H1 (cell line): ENCODE measurements around the gene AFF2. TPM values are rescaled to one million over a fixed set of nuclear protein-coding genes. Genes with fewer than 3 reads are reported as not detected.

ENCODE experiments used
- CTCF ChIA-PET: fragments of 300-600 bp; sonication (Branson Sonifier 250); formaldehyde crosslinking; loops from one replicate; lab custom pipeline; 2021; ENCODE audit not compliant: partially characterized antibody; lab: Charles Lee
- POLR2A ChIA-PET: fragments of 300-600 bp; sonication (Branson Sonifier 250); formaldehyde crosslinking; loops from one replicate; lab custom pipeline; 2021; ENCODE audit warnings: inconsistent platforms; ENCODE audit not compliant: partially characterized antibody; lab: Charles Lee
- DNase-seq, 2 experiments: peaks; one replicate each; pipeline versions ENCODE4 v3.0.0 to v3.0.0-alpha.2; 2010 to 2022; ENCODE audit warnings: low spot score in 2 of 2, low read depth in 1 of 2, mixed read lengths in 1 of 2
- FAIRE-seq: peaks from 2 replicates; lab custom pipeline; 2011; peaks lifted over from hg19 to GRCh38; lab: Jason Lieb, UNC
- H2AFZ ChIP-seq: 2 replicates; pipeline ENCODE4 v1.8.1; 2012; ENCODE audit warnings: low read length, inconsistent platforms
- H2AK5ac ChIP-seq: 2 replicates; pipeline ENCODE4 v1.6.1; 2013; ENCODE audit warnings: low read depth, low read length
- H2BK120ac ChIP-seq: replicated peaks from 2 replicates; pipeline ENCODE3; 2013; ENCODE audit warnings: low read depth, low read length, inconsistent platforms
- H2BK12ac ChIP-seq: 2 replicates; pipeline ENCODE4 v1.6.1; 2013; ENCODE audit warnings: low read depth, low read length
- H2BK15ac ChIP-seq: 2 replicates; pipeline ENCODE4 v1.6.1; 2013; ENCODE audit warnings: low read length
- H2BK20ac ChIP-seq: 2 replicates; pipeline ENCODE4 v1.6.1; 2013; ENCODE audit warnings: low read length
- H2BK5ac ChIP-seq: 2 replicates; pipeline ENCODE4 v1.6.1; 2013; ENCODE audit warnings: low read depth, low read length
- H3K14ac ChIP-seq: 2 replicates; pipeline ENCODE4 v1.6.1; 2013; ENCODE audit warnings: inconsistent platforms; ENCODE audit not compliant: insufficient read length
- H3K18ac ChIP-seq: 2 replicates; pipeline ENCODE4 v1.6.1; 2013; ENCODE audit warnings: low read length; ENCODE audit errors: extremely low read depth
- H3K23ac ChIP-seq: 2 replicates; pipeline ENCODE4 v1.6.1; 2013; ENCODE audit warnings: inconsistent platforms; ENCODE audit not compliant: insufficient read length
- H3K23me2 ChIP-seq: 2 replicates; pipeline ENCODE4 v1.6.1; 2013; ENCODE audit warnings: low read depth, low read length
- H3K27ac ChIP-seq: 2 replicates; pipeline ENCODE4 v1.6.1; 2011; ENCODE audit warnings: low read depth, low read length, inconsistent platforms
- H3K27me3 ChIP-seq, 4 experiments: replicated peaks in 1 of 4; 1 replicate in 1 of 4; 2 replicates in 3 of 4; pipeline versions ENCODE4 v1.6.1 to v1.8.1; 2011 to 2013; ENCODE audit warnings: low read length in 3 of 4, mild to moderate bottlenecking in 3 of 4, inconsistent platforms in 2 of 4, mixed read lengths in 2 of 4, moderate library complexity in 1 of 4; ENCODE audit not compliant: control insufficient read depth in 3 of 4, insufficient read depth in 3 of 4; ENCODE audit errors: extremely low read depth in 1 of 4
- H3K36me3 ChIP-seq, 4 experiments: 2 replicates each; pipeline versions ENCODE4 v1.6.1 to v1.8.1; 2011 to 2013; ENCODE audit warnings: mild to moderate bottlenecking in 4 of 4, low read length in 3 of 4, moderate library complexity in 2 of 4, control low read depth in 1 of 4, inconsistent platforms in 1 of 4; ENCODE audit not compliant: insufficient read depth in 4 of 4, control insufficient read depth in 2 of 4
- H3K4ac ChIP-seq: replicated peaks from 2 replicates; pipeline ENCODE3; 2013; ENCODE audit warnings: low read length, low read depth, mixed read lengths, inconsistent platforms; ENCODE audit not compliant: insufficient read length
- H3K4me1 ChIP-seq, 4 experiments: replicated peaks in 1 of 4; 1 replicate in 1 of 4; 2 replicates in 3 of 4; pipeline versions ENCODE4 v1.6.1 to v1.8.1; 2011 to 2013; ENCODE audit warnings: low read length in 3 of 4, inconsistent platforms in 2 of 4, mixed read lengths in 1 of 4; ENCODE audit not compliant: insufficient read depth in 4 of 4, control insufficient read depth in 3 of 4
- H3K4me2 ChIP-seq, 2 experiments: 2 replicates each; pipeline versions ENCODE4 v1.6.1 to v1.8.1; 2011 to 2013; ENCODE audit warnings: low read depth in 2 of 2, low read length in 2 of 2, control low read depth in 1 of 2, inconsistent platforms in 1 of 2, mild to moderate bottlenecking in 1 of 2; ENCODE audit not compliant: insufficient read depth in 1 of 2
- H3K4me3 ChIP-seq, 4 experiments: fragments of 200-600, 300-600 bp in 1 of 4; sonication (generic), shearing (Covaris generic), sonication (Bioruptor Twin) in 1 of 4; 2 replicates each; pipeline versions ENCODE4 v1.5.1 to v1.8.1; 2011 to 2016; ENCODE audit warnings: low read length in 4 of 4, low read depth in 3 of 4, control low read depth in 2 of 4, inconsistent platforms in 2 of 4, mild to moderate bottlenecking in 2 of 4, mixed read lengths in 1 of 4, moderate library complexity in 1 of 4; ENCODE audit not compliant: insufficient read depth in 2 of 4; ENCODE audit errors: extremely low read depth in 1 of 4
- H3K56ac ChIP-seq: replicated peaks from 2 replicates; pipeline ENCODE3; 2013; ENCODE audit warnings: low read depth, mild to moderate bottlenecking, mixed read lengths, low read length, inconsistent platforms; ENCODE audit not compliant: insufficient read length
- H3K79me1 ChIP-seq: 2 replicates; pipeline ENCODE4 v1.6.1; 2013; ENCODE audit warnings: low read depth, low read length, control low read depth
- H3K79me2 ChIP-seq, 2 experiments: 2 replicates each; pipeline versions ENCODE4 v1.6.1 to v1.8.1; 2012 to 2013; ENCODE audit warnings: low read length in 2 of 2, mild to moderate bottlenecking in 2 of 2, inconsistent platforms in 1 of 2; ENCODE audit not compliant: insufficient read depth in 2 of 2, control insufficient read depth in 1 of 2
- H3K9ac ChIP-seq, 4 experiments: replicated peaks in 1 of 4; 1 replicate in 1 of 4; 2 replicates in 3 of 4; pipeline versions ENCODE4 v1.6.1 to v1.8.1; 2011 to 2013; ENCODE audit warnings: low read depth in 3 of 4, low read length in 3 of 4, control low read depth in 2 of 4, mild to moderate bottlenecking in 2 of 4, moderate library complexity in 2 of 4, inconsistent platforms in 1 of 4; ENCODE audit errors: extremely low read depth in 1 of 4
- H3K9me3 ChIP-seq, 2 experiments: 2 replicates each; pipeline versions ENCODE4 v1.6.1 to v1.8.1; 2012 to 2013; ENCODE audit warnings: mild to moderate bottlenecking in 2 of 2, moderate library complexity in 2 of 2, control low read depth in 1 of 2, inconsistent platforms in 1 of 2, low read depth in 1 of 2, low read length in 1 of 2, mixed read lengths in 1 of 2; ENCODE audit not compliant: insufficient read depth in 2 of 2
- H4K20me1 ChIP-seq, 2 experiments: replicated peaks in 1 of 2; 2 replicates each; pipeline versions ENCODE3 to v1.8.1; 2011 to 2013; ENCODE audit warnings: inconsistent platforms in 2 of 2, low read length in 2 of 2, mild to moderate bottlenecking in 1 of 2; ENCODE audit not compliant: insufficient read depth in 2 of 2, control insufficient read depth in 1 of 2
- H4K5ac ChIP-seq: 2 replicates; pipeline ENCODE4 v1.6.1; 2013; ENCODE audit warnings: low read length, low read depth, mixed read lengths, inconsistent platforms; ENCODE audit not compliant: insufficient read length
- H4K8ac ChIP-seq: 2 replicates; pipeline ENCODE4 v1.8.0; 2013; ENCODE audit warnings: mild to moderate bottlenecking, moderate library complexity, low read length, inconsistent platforms; ENCODE audit not compliant: insufficient read depth; ENCODE audit errors: extremely low read depth
- H4K91ac ChIP-seq: replicated peaks from 2 replicates; pipeline ENCODE3; 2013; ENCODE audit warnings: low read length, mixed read lengths, inconsistent platforms; ENCODE audit not compliant: insufficient read length
- KDM1A ChIP-seq: fragments of 200-600, 300-600 bp; sonication (generic); IDR thresholded peaks from 2 replicates; pipeline ENCODE4 v1.7.1; 2016; ENCODE audit warnings: mild to moderate bottlenecking, low read length, borderline replicate concordance
- RNF2 ChIP-seq: fragments of 200-900, 300-1000 bp; sonication (generic); IDR thresholded peaks from 2 replicates; pipeline ENCODE4 v1.7.1; 2016; ENCODE audit warnings: borderline replicate concordance, low read depth, mild to moderate bottlenecking, antibody characterized with exemption, low read length; ENCODE audit not compliant: poor library complexity, severe bottlenecking; ENCODE audit errors: missing control alignments
- USF2 ChIP-seq: IDR thresholded peaks from 2 replicates; pipeline ENCODE4 v1.6.1; 2011; ENCODE audit warnings: low read length, improper control_type of control experiment
- WGBS, 2 experiments: shearing (Covaris generic) in 1 of 2; methylation state at CpG; one replicate each; pipeline versions ENCODE4 v1.1.6 to v1.1.7; 2013 to 2015; ENCODE audit warnings: low lambda C conversion rate in 2 of 2, mixed read lengths in 2 of 2, inconsistent platforms in 1 of 2, low coverage in 1 of 2, missing lambda C conversion rate in 1 of 2; ENCODE audit not compliant: insufficient replicate concordance in 2 of 2, insufficient coverage in 1 of 2, insufficient read length in 1 of 2; ENCODE audit errors: extremely low coverage in 1 of 2, missing lambda C conversion rate in 1 of 2; 5-methylcytosine and 5-hydroxymethylcytosine counted together
- polyA plus RNA-seq, 7 experiments: library from polyadenylated mRNA; depleted of rRNA in 3 of 7; stranded (reverse) in 5 of 7; unstranded in 2 of 7; fragments of >200 nt in 5 of 7; fragments of 200-250 nt in 2 of 7; gene quantifications; 1 replicate in 5 of 7; 2 replicates in 1 of 7; 4 replicates in 1 of 7; pipeline versions ENCODE4 v1.2.1 to v1.2.3, GENCODE V29; 2011 to 2013; ENCODE audit warnings: missing spikeins in 2 of 7, mixed read lengths in 2 of 7
- total RNA-seq: library from RNA; stranded (reverse); fragmentation: NEBNext Ultra II Directional; extraction: Animal tissue kit (Norgen Biotek cat#: 25700); gene quantifications from 2 replicates; pipeline ENCODE4 v1.2.1, GENCODE V29; 2021

The AFF2 gene
- total and polyA plus RNA-seq, 2 of the 8 experiments (the other 6 are each of a cell fraction or from before 2014, with no cell fraction given), result 2.0 to 7.3 TPM

GRCh38 chrX:148495176-148495575 is 5.2 kb upstream of the AFF2 start:
- Histone ChIP-seq H3K18ac (no peak overlapping the region), H2AK5ac (no peak overlapping the region), H2BK5ac (no peak overlapping the region), H2BK120ac (no peak overlapping the region), H2AFZ (no peak overlapping the region), H3K4me2 (no peak overlapping the region), H3K4me1 (peaks cover 0 to 3% (median 0%) of the 10 kb centered on the region in 4 experiments; a peak in 1 of 7 replicates), H2BK20ac (no peak overlapping the region), H3K23ac (no peak overlapping the region), H3K9me3 (no peaks in the 10 kb centered on the region), H3K4ac (no peak overlapping the region), H2BK12ac (no peak overlapping the region), H4K91ac (no peak overlapping the region), H4K5ac (no peak overlapping the region), H3K14ac (no peak overlapping the region), H3K79me1 (no peaks in the 10 kb centered on the region), H3K4me3 (no peak overlapping the region), H3K79me2 (no peaks in the 10 kb centered on the region), H3K36me3 (no peaks in the 10 kb centered on the region), H4K8ac (no peak overlapping the region), H3K23me2 (no peaks in the 10 kb centered on the region), H3K27me3 (peaks cover 0 to 13% (median 7%) of the 10 kb centered on the region in 4 experiments; a peak in 5 of 7 replicates), H4K20me1 (no peaks in the 10 kb centered on the region), H2BK15ac (no peak overlapping the region), H3K9ac (no peak overlapping the region), H3K27ac (no peak overlapping the region), H3K56ac (no peak overlapping the region)
- DNase-seq, result no peak
- FAIRE-seq, result no peak
- TF ChIP-seq KDM1A, result no peak
- no peak for TF ChIP-seq RNF2
- no peak for TF ChIP-seq USF2
- ChIA-PET POLR2A (no interaction called here), CTCF (no interaction called here)
- 86% methylated on average over 3 of the region's 3 CpGs; no CpG with 5 or more reads in 1 of the 2 experiments for WGBS, 2 experiments
